ENCODE measurements around the gene STUB1. TPM values are rescaled to one million over a fixed set of nuclear protein-coding genes. Genes with fewer than 3 reads are reported as not detected.

The STUB1 gene
- total and polyA plus RNA-seq, 2 donors, result 70.2 to 122 TPM

- Histone ChIP-seq H3K36me3 (ENCODE audit: control insufficient read depth in 2 of 2, insufficient read depth in 2 of 2, low read length in 1 of 2) (no peaks in the 10 kb centered on the region), H3K27ac (ENCODE audit: low read depth in 1 of 2, low read length in 1 of 2) (peak overlapping the region in 1 of 2 donors; percentile 18), H3K4me1 (ENCODE audit: control insufficient read depth in 2 of 2, insufficient read depth in 2 of 2, low read length in 2 of 2) (peaks cover 33 to 54% of the 10 kb centered on the region in 2 donors), H3K9me3 (ENCODE audit: control insufficient read depth in 2 of 2, insufficient read depth in 1 of 2, low read length in 1 of 2) (peaks cover 0 to 1% of the 10 kb centered on the region in 2 donors), H3K4me3 (ENCODE audit: low read length in 2 of 2) (peak overlapping the region; percentile 26 to 88), H3K27me3 (ENCODE audit: control insufficient read depth in 2 of 2, insufficient read depth in 1 of 2, low read length in 1 of 2) (peaks cover 4 to 58% of the 10 kb centered on the region in 2 donors)
- 4% methylated on average over 74 of the region's 74 CpGs for WGBS
- DNase-seq (ENCODE audit: low read depth in 6 of 9, low spot score in 9 of 9), result peak in 1 of 9 donors; percentile 55
Measured at GRCh38 chr16:715477-716199, 35.4 kb downstream of the STUB1 start.

- H3K4me1 ChIP-seq (ENCODE audit: control insufficient read depth in 2 of 2, insufficient read depth in 2 of 2, low read length in 2 of 2), result peaks cover 33 to 55% of the 10 kb centered on the region in 2 donors
- no peak for DNase-seq (ENCODE audit: low read depth in 6 of 9, low spot score in 9 of 9)
- H3K27me3 ChIP-seq (ENCODE audit: control insufficient read depth in 2 of 2, insufficient read depth in 1 of 2, low read length in 1 of 2), result peaks cover 4 to 53% of the 10 kb centered on the region in 2 donors
- H3K36me3 ChIP-seq (ENCODE audit: control insufficient read depth in 2 of 2, insufficient read depth in 2 of 2, low read length in 1 of 2), result no peaks in the 10 kb centered on the region
- peaks cover 0 to 3% of the 10 kb centered on the region in 2 donors for H3K9me3 ChIP-seq (ENCODE audit: control insufficient read depth in 2 of 2, insufficient read depth in 1 of 2, low read length in 1 of 2)
- WGBS, result 47% methylated on average over 12 of the region's 12 CpGs
- peak overlapping the region; percentile 19 to 88 for H3K4me3 ChIP-seq (ENCODE audit: low read length in 2 of 2)
- no peak overlapping the region for H3K27ac ChIP-seq (ENCODE audit: low read depth in 1 of 2, low read length in 1 of 2)
Measured at GRCh38 chr16:716200-716568, 36.0 kb downstream of the STUB1 start.

GRCh38 chr16:716768-717325 lies 36.6 kb downstream of the STUB1 start:
- Histone ChIP-seq H3K4me1 (ENCODE audit: control insufficient read depth in 2 of 2, insufficient read depth in 2 of 2, low read length in 2 of 2) (peaks cover 36 to 60% of the 10 kb centered on the region in 2 donors), H3K4me3 (ENCODE audit: low read length in 2 of 2) (no peak overlapping the region), H3K27me3 (ENCODE audit: control insufficient read depth in 2 of 2, insufficient read depth in 1 of 2, low read length in 1 of 2) (peaks cover 4 to 49% of the 10 kb centered on the region in 2 donors), H3K27ac (ENCODE audit: low read depth in 1 of 2, low read length in 1 of 2) (no peak overlapping the region), H3K36me3 (ENCODE audit: control insufficient read depth in 2 of 2, insufficient read depth in 2 of 2, low read length in 1 of 2) (no peaks in the 10 kb centered on the region), H3K9me3 (ENCODE audit: control insufficient read depth in 2 of 2, insufficient read depth in 1 of 2, low read length in 1 of 2) (peaks cover 0 to 8% of the 10 kb centered on the region in 2 donors)
- no peak for DNase-seq (ENCODE audit: low read depth in 6 of 9, low spot score in 9 of 9)
- WGBS, result 94% methylated on average over 28 of the region's 29 CpGs

- Histone ChIP-seq H3K4me3 (ENCODE audit: low read length in 2 of 2) (no peak overlapping the region), H3K9me3 (ENCODE audit: control insufficient read depth in 2 of 2, insufficient read depth in 1 of 2, low read length in 1 of 2) (peaks cover 0 to 12% of the 10 kb centered on the region in 2 donors), H3K4me1 (ENCODE audit: control insufficient read depth in 2 of 2, insufficient read depth in 2 of 2, low read length in 2 of 2) (peaks cover 44 to 68% of the 10 kb centered on the region in 2 donors), H3K27ac (ENCODE audit: low read depth in 1 of 2, low read length in 1 of 2) (no peak overlapping the region), H3K36me3 (ENCODE audit: control insufficient read depth in 2 of 2, insufficient read depth in 2 of 2, low read length in 1 of 2) (no peaks in the 10 kb centered on the region), H3K27me3 (ENCODE audit: control insufficient read depth in 2 of 2, insufficient read depth in 1 of 2, low read length in 1 of 2) (peaks cover 4 to 49% of the 10 kb centered on the region in 2 donors)
- DNase-seq (ENCODE audit: low read depth in 6 of 9, low spot score in 9 of 9), result no peak
- WGBS, result 89% methylated on average over 32 of the region's 32 CpGs
Measured at GRCh38 chr16:717450-718245, 37.4 kb downstream of the STUB1 start.

GRCh38 chr16:718389-718788 lies 38.2 kb downstream of the STUB1 start:
- Histone ChIP-seq H3K9me3 (ENCODE audit: control insufficient read depth in 2 of 2, insufficient read depth in 1 of 2, low read length in 1 of 2) (peaks cover 0 to 12% of the 10 kb centered on the region in 2 donors), H3K4me1 (ENCODE audit: control insufficient read depth in 2 of 2, insufficient read depth in 2 of 2, low read length in 2 of 2) (peaks cover 52 to 76% of the 10 kb centered on the region in 2 donors)
- 96% methylated on average over 9 of the region's 9 CpGs for WGBS

GRCh38 chr16:718922-719321 lies 38.7 kb downstream of the STUB1 start:
- WGBS, result 92% methylated on average over 6 of the region's 6 CpGs
- peaks cover 56 to 80% of the 10 kb centered on the region in 2 donors for H3K4me1 ChIP-seq (ENCODE audit: control insufficient read depth in 2 of 2, insufficient read depth in 2 of 2, low read length in 2 of 2)
- no peak for DNase-seq (ENCODE audit: low read depth in 6 of 9, low spot score in 9 of 9)
- H3K9me3 ChIP-seq (ENCODE audit: control insufficient read depth in 2 of 2, insufficient read depth in 1 of 2, low read length in 1 of 2), result peaks cover 0 to 12% of the 10 kb centered on the region in 2 donors
- no peaks in the 10 kb centered on the region for H3K36me3 ChIP-seq (ENCODE audit: control insufficient read depth in 2 of 2, insufficient read depth in 2 of 2, low read length in 1 of 2)
- peaks cover 2 to 41% of the 10 kb centered on the region in 2 donors for H3K27me3 ChIP-seq (ENCODE audit: control insufficient read depth in 2 of 2, insufficient read depth in 1 of 2, low read length in 1 of 2)
- H3K4me3 ChIP-seq (ENCODE audit: low read length in 2 of 2), result peak overlapping the region; percentile 23 to 93
- H3K27ac ChIP-seq (ENCODE audit: low read depth in 1 of 2, low read length in 1 of 2), result peak overlapping the region; percentile 77 to 99

More at GRCh38 chr16:718389-718788, 38.2 kb downstream of the STUB1 start:
- Histone ChIP-seq H3K36me3 (ENCODE audit: control insufficient read depth in 2 of 2, insufficient read depth in 2 of 2, low read length in 1 of 2) (no peaks in the 10 kb centered on the region), H3K27me3 (ENCODE audit: control insufficient read depth in 2 of 2, insufficient read depth in 1 of 2, low read length in 1 of 2) (peaks cover 4 to 45% of the 10 kb centered on the region in 2 donors), H3K4me3 (ENCODE audit: low read length in 2 of 2) (no peak overlapping the region), H3K27ac (ENCODE audit: low read depth in 1 of 2, low read length in 1 of 2) (no peak overlapping the region)
- no peak for DNase-seq (ENCODE audit: low read depth in 6 of 9, low spot score in 9 of 9)

GRCh38 chr16:719815-720446 lies 39.7 kb downstream of the STUB1 start:
- peak overlapping the region; percentile 97 to 99 for H3K27ac ChIP-seq (ENCODE audit: low read depth in 1 of 2, low read length in 1 of 2)
- H3K27me3 ChIP-seq (ENCODE audit: control insufficient read depth in 2 of 2, insufficient read depth in 1 of 2, low read length in 1 of 2), result peaks cover 0 to 35% of the 10 kb centered on the region in 2 donors
- peak in 2 of 9 donors; percentile 67 to 85 for DNase-seq (ENCODE audit: low read depth in 6 of 9, low spot score in 9 of 9)
- WGBS, result 4% methylated on average over 16 of the region's 16 CpGs
- H3K9me3 ChIP-seq (ENCODE audit: control insufficient read depth in 2 of 2, insufficient read depth in 1 of 2, low read length in 1 of 2), result peaks cover 0 to 22% of the 10 kb centered on the region in 2 donors
- peaks cover 56 to 82% of the 10 kb centered on the region in 2 donors for H3K4me1 ChIP-seq (ENCODE audit: control insufficient read depth in 2 of 2, insufficient read depth in 2 of 2, low read length in 2 of 2)
- peaks cover 0 to 3% of the 10 kb centered on the region in 2 donors for H3K36me3 ChIP-seq (ENCODE audit: control insufficient read depth in 2 of 2, insufficient read depth in 2 of 2, low read length in 1 of 2)
- H3K4me3 ChIP-seq (ENCODE audit: low read length in 2 of 2), result peak overlapping the region; percentile 71 to 93

- H3K9me3 ChIP-seq (ENCODE audit: control insufficient read depth in 2 of 2, insufficient read depth in 1 of 2, low read length in 1 of 2), result peaks cover 0 to 24% of the 10 kb centered on the region in 2 donors
- H3K4me3 ChIP-seq (ENCODE audit: low read length in 2 of 2), result peak overlapping the region; percentile 71 to 93
- H3K36me3 ChIP-seq (ENCODE audit: control insufficient read depth in 2 of 2, insufficient read depth in 2 of 2, low read length in 1 of 2), result peaks cover 0 to 3% of the 10 kb centered on the region in 2 donors
- H3K27ac ChIP-seq (ENCODE audit: low read depth in 1 of 2, low read length in 1 of 2), result peak overlapping the region; percentile 97 to 99
- H3K27me3 ChIP-seq (ENCODE audit: control insufficient read depth in 2 of 2, insufficient read depth in 1 of 2, low read length in 1 of 2), result peaks cover 0 to 33% of the 10 kb centered on the region in 2 donors
- DNase-seq (ENCODE audit: low read depth in 6 of 9, low spot score in 9 of 9), result peak in 5 of 9 donors; percentile 67 to 93 (median 84)
- H3K4me1 ChIP-seq (ENCODE audit: control insufficient read depth in 2 of 2, insufficient read depth in 2 of 2, low read length in 2 of 2), result peaks cover 60 to 88% of the 10 kb centered on the region in 2 donors
- under 1% methylated on average over 38 of the region's 38 CpGs for WGBS
Measured at GRCh38 chr16:720447-720989, 40.3 kb downstream of the STUB1 start.

All from thymus (tissue), 11 donors.